HG02588 (cell line): ENCODE measurements around the gene TRMT10B.

Experiments
- ATAC-seq: cut with Tn5 transposase; IDR thresholded peaks from one replicate; pipeline ENCODE4 v1.9.1; 2021; ENCODE audit warnings: mild to moderate bottlenecking, moderate library complexity; ENCODE audit not compliant: unreplicated experiment

Gene TRMT10B

GRCh38 chr9:37753489-37754190 is at the start of gene TRMT10B:
Gene TRMT10B (plus strand): TSS chr9:37753805. CDS start chr9:37761932, 8,127 bp downstream.
- peak; percentile 69 for ATAC-seq

GRCh38 chr9:37705787-37706186 is 47.8 kb upstream of the TRMT10B start:
- no peak for ATAC-seq

GRCh38 chr9:37706290-37706689 is 47.3 kb upstream of the TRMT10B start:
- no peak for ATAC-seq

- ATAC-seq = no peak
Measured at GRCh38 chr9:37707748-37708147, 45.9 kb upstream of the TRMT10B start.

- ATAC-seq = no peak
Measured at GRCh38 chr9:37710046-37710445, 43.6 kb upstream of the TRMT10B start.

GRCh38 chr9:37715260-37715659 is 38.3 kb upstream of the TRMT10B start:
- ATAC-seq = no peak

- no peak for ATAC-seq
Measured at GRCh38 chr9:37715991-37716505, 37.6 kb upstream of the TRMT10B start.

GRCh38 chr9:37719526-37719925 is 34.1 kb upstream of the TRMT10B start:
- ATAC-seq = no peak

GRCh38 chr9:37727013-37727412 is 26.6 kb upstream of the TRMT10B start:
- ATAC-seq = no peak

GRCh38 chr9:37729499-37729898 is 24.1 kb upstream of the TRMT10B start:
- no peak for ATAC-seq

GRCh38 chr9:37730256-37730655 is 23.3 kb upstream of the TRMT10B start:
- no peak for ATAC-seq

- ATAC-seq = no peak
Measured at GRCh38 chr9:37730839-37731238, 22.8 kb upstream of the TRMT10B start.

- ATAC-seq = no peak
Measured at GRCh38 chr9:37732086-37732741, 21.4 kb upstream of the TRMT10B start.

GRCh38 chr9:37732952-37733351 is 20.7 kb upstream of the TRMT10B start:
- no peak for ATAC-seq

- ATAC-seq = no peak
Measured at GRCh38 chr9:37739222-37739621, 14.4 kb upstream of the TRMT10B start.

- no peak for ATAC-seq
Measured at GRCh38 chr9:37740128-37740527, 13.5 kb upstream of the TRMT10B start.

- ATAC-seq = no peak
Measured at GRCh38 chr9:37740631-37741328, 12.8 kb upstream of the TRMT10B start.

GRCh38 chr9:37745970-37746369 is 7.6 kb upstream of the TRMT10B start:
- ATAC-seq = no peak

GRCh38 chr9:37746448-37747270 is 6.9 kb upstream of the TRMT10B start:
- no peak for ATAC-seq

- ATAC-seq = no peak
Measured at GRCh38 chr9:37747271-37747753, 6.3 kb upstream of the TRMT10B start.

- no peak for ATAC-seq
Measured at GRCh38 chr9:37749129-37749528, 4.5 kb upstream of the TRMT10B start.
